GM23338 (cell line): ENCODE data around the gene TAMM41. TPM values are rescaled to one million over a fixed set of nuclear protein-coding genes. Genes with fewer than 3 reads are reported as not detected.

ENCODE experiments used
- ATAC-seq: fragments of 200-7000 bp; cut with Tn5 transposase; 3 replicates; pipeline ENCODE4 v1.9.1; 2020
- DNase-seq: peaks from one replicate; pipeline ENCODE4 v3.0.0-alpha.2; 2015; ENCODE audit warnings: low spot score
- H2AFZ ChIP-seq: fragments of 200-600 bp; sonication (generic); 2 replicates; pipeline ENCODE4 v1.8.0; 2016; ENCODE audit warnings: antibody characterized with exemption, mild to moderate bottlenecking, moderate library complexity
- H3F3A ChIP-seq: fragments of 200-600 bp; sonication (generic); replicated peaks from 2 replicates; pipeline ENCODE4 v1.8.0; 2017; ENCODE audit warnings: antibody characterized with exemption, mixed run types, low read depth
- H3K27ac ChIP-seq: fragments of 200-600 bp; sonication (generic); 2 replicates; pipeline ENCODE4 v1.6.1; 2016; ENCODE audit warnings: low read depth
- H3K27me3 ChIP-seq: fragments of 200-600 bp; sonication (generic); 2 replicates; pipeline ENCODE4 v1.8.0; 2016; ENCODE audit warnings: mild to moderate bottlenecking, mixed run types, moderate library complexity; ENCODE audit not compliant: insufficient read depth
- H3K36me3 ChIP-seq: fragments of 200-600 bp; sonication (generic); 2 replicates; pipeline ENCODE4 v1.8.0; 2016; ENCODE audit warnings: mild to moderate bottlenecking; ENCODE audit not compliant: insufficient read depth
- H3K4me1 ChIP-seq: fragments of 200-600 bp; sonication (generic); 2 replicates; pipeline ENCODE4 v1.8.0; 2016; ENCODE audit warnings: mild to moderate bottlenecking, moderate library complexity; ENCODE audit not compliant: insufficient read depth
- H3K4me2 ChIP-seq: fragments of 200-600 bp; sonication (generic); 2 replicates; pipeline ENCODE4 v1.7.1; 2017; ENCODE audit warnings: mixed run types
- H3K4me3 ChIP-seq: fragments of 200-600 bp; sonication (generic); 2 replicates; pipeline ENCODE4 v1.6.1; 2016; ENCODE audit warnings: mixed run types
- H3K79me2 ChIP-seq: fragments of 200-600 bp; sonication (generic); replicated peaks from 2 replicates; pipeline ENCODE4 v1.8.0; 2017; ENCODE audit warnings: mild to moderate bottlenecking; ENCODE audit not compliant: insufficient read depth
- H3K9me2 ChIP-seq: fragments of 200-600 bp; sonication (generic); 2 replicates; pipeline ENCODE4 v1.8.0; 2017; ENCODE audit not compliant: insufficient read depth
- H4K20me1 ChIP-seq: fragments of 200-600 bp; sonication (generic); replicated peaks from 2 replicates; pipeline ENCODE4 v1.8.0; 2017; ENCODE audit warnings: mild to moderate bottlenecking; ENCODE audit not compliant: insufficient read depth
- H3K27ac Mint-ChIP-seq: 2 replicates; pipeline ENCODE4 v1.8.0; 2020; ENCODE audit warnings: inconsistent platforms, mild to moderate bottlenecking, moderate library complexity, mixed read lengths
- H3K27me3 Mint-ChIP-seq: 3 replicates; pipeline ENCODE4 v1.8.0; 2022; ENCODE audit warnings: low read depth, mild to moderate bottlenecking, moderate library complexity, mixed read lengths, inconsistent platforms; ENCODE audit not compliant: insufficient read depth, poor library complexity
- H3K36me3 Mint-ChIP-seq: 3 replicates; pipeline ENCODE4 v1.8.0; 2021; ENCODE audit warnings: low read depth, mild to moderate bottlenecking, inconsistent platforms, moderate library complexity, mixed read lengths
- H3K4me1 Mint-ChIP-seq: 3 replicates; pipeline ENCODE4 v1.8.0; 2020; ENCODE audit warnings: mild to moderate bottlenecking, inconsistent platforms, mixed read lengths
- H3K4me3 Mint-ChIP-seq: 3 replicates; pipeline ENCODE4 v1.8.0; 2021; ENCODE audit warnings: moderate library complexity, mild to moderate bottlenecking, inconsistent platforms, mixed read lengths
- H3K9me3 Mint-ChIP-seq: 3 replicates; pipeline ENCODE4 v1.8.0; 2020; ENCODE audit warnings: moderate library complexity, mild to moderate bottlenecking, inconsistent platforms, mixed read lengths
- ETS1 ChIP-seq: IDR thresholded peaks from 2 replicates; pipeline ENCODE4 v1.6.1; 2016; ENCODE audit warnings: antibody characterized with exemption
- EZH2phosphoT487 ChIP-seq: fragments of 200-600 bp; sonication (generic); IDR thresholded peaks from one replicate; pipeline ENCODE4 v1.8.1; 2018; ENCODE audit warnings: antibody characterized with exemption; ENCODE audit not compliant: unreplicated experiment
- NANOG ChIP-seq: IDR thresholded peaks from 2 replicates; pipeline ENCODE4 v1.6.1; 2016; ENCODE audit warnings: antibody characterized with exemption, borderline replicate concordance
- POLR2AphosphoS5 ChIP-seq: IDR thresholded peaks from 2 replicates; pipeline ENCODE4 v1.6.1; 2016; ENCODE audit warnings: antibody characterized with exemption, low read depth
- REST ChIP-seq: IDR thresholded peaks from one replicate; pipeline ENCODE4 v1.6.1; 2018; ENCODE audit warnings: antibody characterized with exemption; ENCODE audit not compliant: unreplicated experiment
- STAT1 ChIP-seq: IDR thresholded peaks from one replicate; pipeline ENCODE4 v1.6.1; 2016; ENCODE audit warnings: antibody characterized with exemption; ENCODE audit not compliant: unreplicated experiment
- ZNF114 ChIP-seq: fragments of 250-450 bp; sonication (Bioruptor Pico); IDR thresholded peaks from 2 replicates; pipeline ENCODE4 v1.5.0; 2020; ENCODE audit warnings: mild to moderate bottlenecking, moderate library complexity
- ZNF331 ChIP-seq: fragments of 250-450 bp; sonication (Bioruptor Pico); IDR thresholded peaks from 2 replicates; pipeline ENCODE4 v1.5.0; 2020; ENCODE audit warnings: low read depth, mild to moderate bottlenecking, moderate library complexity
- polyA plus RNA-seq: library from polyadenylated mRNA; unstranded; fragments of >200 nt; fragmentation: Nextera tagmentation; extraction: Ambion mirVana; gene quantifications from 2 replicates; pipeline ENCODE4 v1.2.1, GENCODE V29; 2016
- total RNA-seq: library from RNA; depleted of rRNA; stranded (reverse); fragments of >200 nt; shearing (Covaris generic); gene quantifications from 2 replicates; pipeline ENCODE4 v1.2.3, GENCODE V29; 2014

The TAMM41 gene
- total and polyA plus RNA-seq, 2 experiments from 2014 or later, result 8.9 to 19.2 TPM

- Mint-ChIP-seq H3K27ac (peak overlapping the region; percentile 75), H3K9me3 (no peaks in the 10 kb centered on the region), H3K36me3 (peaks cover 33% of the 10 kb centered on the region), H3K4me1 (peaks cover 16% of the 10 kb centered on the region), H3K4me3 (peak overlapping the region; percentile 14; the same call in 1 of the 3 replicates), H3K27me3 (no peaks in the 10 kb centered on the region)
- TF ChIP-seq NANOG (no peak), ZNF331 (CRISPR knock-in tag) (no peak), STAT1 (no peak), ETS1 (no peak), EZH2phosphoT487 (no peak), POLR2AphosphoS5 (no peak), REST (no peak), ZNF114 (CRISPR knock-in tag) (no peak)
- Histone ChIP-seq H3K27me3 (no peaks in the 10 kb centered on the region), H3K9me2 (no peaks in the 10 kb centered on the region), H3K79me2 (no peaks in the 10 kb centered on the region), H3K4me3 (no peak overlapping the region), H4K20me1 (no peaks in the 10 kb centered on the region; the same call in 1 of the 2 replicates), H3K36me3 (peaks cover 15% of the 10 kb centered on the region; the same call in 1 of the 2 replicates), H3F3A (no peaks in the 10 kb centered on the region), H3K27ac (no peak overlapping the region), H3K4me2 (peak overlapping the region; percentile 23), H3K4me1 (peaks cover 12% of the 10 kb centered on the region), H2AFZ (no peak overlapping the region)
- DNase-seq, result peak; percentile 65
- ATAC-seq, result peak; percentile 78
Measured at GRCh38 chr3:11832981-11833905, 13.4 kb downstream of the TAMM41 start.

GRCh38 chr3:11829416-11829815 is 17.3 kb downstream of the TAMM41 start:
- H3K9me2 ChIP-seq, result no peaks in the 10 kb centered on the region
- H3K4me3 ChIP-seq, result no peak overlapping the region
- H3K36me3 ChIP-seq, result peaks cover 13% of the 10 kb centered on the region; the same call in 1 of the 2 replicates
- no peaks in the 10 kb centered on the region for H3K79me2 ChIP-seq
- H3K36me3 Mint-ChIP-seq, result peaks cover 54% of the 10 kb centered on the region
- no peak overlapping the region for H2AFZ ChIP-seq
- H3K4me3 Mint-ChIP-seq, result no peak overlapping the region
- H3K9me3 Mint-ChIP-seq, result no peaks in the 10 kb centered on the region
- H4K20me1 ChIP-seq, result no peaks in the 10 kb centered on the region; the same call in 1 of the 2 replicates
- no peak for DNase-seq
- H3K27me3 ChIP-seq, result no peaks in the 10 kb centered on the region
- H3F3A ChIP-seq, result no peaks in the 10 kb centered on the region
- H3K27ac ChIP-seq, result no peak overlapping the region
- peaks cover 12% of the 10 kb centered on the region for H3K4me1 ChIP-seq
- ATAC-seq, result no peak
- H3K4me2 ChIP-seq, result no peak overlapping the region
- H3K4me1 Mint-ChIP-seq, result peaks cover 16% of the 10 kb centered on the region
- no peak overlapping the region for H3K27ac Mint-ChIP-seq
- H3K27me3 Mint-ChIP-seq, result no peaks in the 10 kb centered on the region
- TF ChIP-seq ZNF114 (CRISPR knock-in tag) (no peak), REST (no peak), EZH2phosphoT487 (no peak)
